Hematopoietic multipotent progenitor cell treated with erythropoietin and hydrocortisone succinate and interleukin-3 and kit ligand, for 4 days (in vitro differentiated cells): ENCODE data around the gene KIF15.
"Not testable (repeated sequence)": the region's sequence is repeated elsewhere in the genome, so short reads cannot be mapped to it uniquely, and the experiment has no call there.

Experiments used
- DNase-seq: peaks from one replicate; pipeline ENCODE4 v3.0.0-alpha.2; 2015

The KIF15 gene

DNA sequence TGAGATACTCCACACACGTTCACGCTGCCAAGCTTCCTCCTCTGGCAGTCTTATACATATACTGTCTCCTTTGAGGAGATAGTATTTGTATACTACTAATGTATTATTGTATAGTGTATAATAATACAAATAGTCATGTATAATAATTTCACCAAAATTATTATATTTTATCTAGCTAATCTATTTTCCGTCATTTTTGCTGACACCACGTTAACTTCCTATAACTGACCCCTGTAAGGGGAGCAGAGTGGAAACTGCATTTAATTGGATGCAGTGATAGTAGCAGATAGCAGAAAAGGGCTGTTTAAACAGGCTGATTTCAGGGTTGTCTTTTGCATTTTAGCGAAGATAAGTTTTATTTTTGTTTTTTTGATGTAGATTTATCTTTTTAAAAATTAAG lies 69.6 kb downstream of the KIF15 start:
- DNase-seq, result no peak

DNA sequence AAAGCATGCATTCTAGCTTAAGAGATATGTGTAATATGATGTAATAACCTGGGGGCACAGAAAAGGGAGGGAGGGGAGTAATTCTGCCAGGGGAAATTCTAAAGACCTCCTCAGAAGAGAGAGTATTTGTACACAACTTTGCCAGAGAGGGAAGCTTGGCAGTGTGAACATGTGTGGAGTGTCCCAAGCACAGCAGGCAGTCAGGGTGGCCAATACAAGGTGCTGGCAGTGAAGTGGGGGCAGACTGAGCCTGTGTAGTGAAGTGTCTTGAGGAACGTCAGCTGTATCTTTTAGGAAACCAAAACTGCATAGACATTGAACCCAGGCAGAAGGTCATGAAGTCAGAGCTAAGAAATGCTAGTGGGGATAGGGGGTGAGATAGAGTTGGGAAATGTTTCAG lies 70.4 kb downstream of the KIF15 start:
- no peak for DNase-seq

DNA sequence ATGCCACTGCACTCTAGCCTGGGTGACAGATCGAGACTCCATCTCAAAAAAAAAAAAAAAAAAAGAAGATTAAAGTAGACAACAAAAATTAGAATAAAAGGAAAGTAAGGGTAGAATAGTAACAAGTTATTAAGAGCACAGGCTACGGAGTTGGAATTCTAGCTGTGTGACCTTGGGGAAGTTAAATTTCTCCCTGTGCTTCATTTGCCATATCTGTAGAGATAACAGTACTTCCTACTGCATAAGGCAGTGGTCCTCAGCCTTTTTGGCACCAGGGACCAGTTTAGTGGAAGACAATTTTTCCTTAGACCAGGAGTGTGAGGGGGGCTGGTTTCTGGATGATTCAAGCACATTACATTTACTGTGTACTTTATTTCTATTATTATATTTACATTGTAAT lies 71.4 kb downstream of the KIF15 start:
- DNase-seq, result no peak

DNA sequence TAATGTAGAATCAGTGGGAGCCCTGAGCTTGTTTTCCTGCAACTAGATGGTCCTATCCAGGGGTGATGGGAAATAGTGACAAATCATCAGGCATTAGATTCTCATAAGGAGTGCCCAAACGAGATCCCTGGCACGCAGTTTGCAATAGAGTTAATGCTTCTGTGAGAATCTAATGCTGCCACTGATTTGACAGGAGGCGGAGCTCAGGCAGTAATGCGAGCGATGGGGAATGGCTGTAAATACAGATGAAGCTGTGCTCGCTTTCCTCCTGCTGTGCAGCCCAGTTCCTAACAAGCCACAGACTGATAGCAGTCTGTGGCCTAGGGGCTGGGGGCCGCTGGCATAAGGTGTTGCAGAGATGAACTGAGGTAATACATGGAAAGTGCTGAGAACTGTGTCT lies 71.8 kb downstream of the KIF15 start:
- no peak for DNase-seq

DNA sequence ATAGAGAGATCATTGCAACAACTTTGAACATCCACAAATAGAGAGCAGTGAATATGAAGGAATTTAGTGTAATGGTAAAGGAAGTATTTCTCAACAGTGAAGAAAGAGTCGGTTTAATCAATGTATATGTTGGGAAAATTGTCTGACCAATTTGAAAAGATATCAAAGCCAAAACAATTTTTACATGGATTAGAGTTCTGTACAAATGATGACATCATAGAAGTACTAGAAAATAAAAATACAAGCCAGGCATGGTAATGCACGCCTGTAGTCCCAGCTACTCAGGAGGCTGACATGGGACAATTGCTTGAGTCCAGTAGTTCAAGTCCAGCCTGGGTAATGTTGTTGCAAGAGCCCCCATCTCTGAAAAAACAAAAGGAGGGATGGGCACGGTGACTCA lies 74.1 kb downstream of the KIF15 start:
- no peak for DNase-seq

DNA sequence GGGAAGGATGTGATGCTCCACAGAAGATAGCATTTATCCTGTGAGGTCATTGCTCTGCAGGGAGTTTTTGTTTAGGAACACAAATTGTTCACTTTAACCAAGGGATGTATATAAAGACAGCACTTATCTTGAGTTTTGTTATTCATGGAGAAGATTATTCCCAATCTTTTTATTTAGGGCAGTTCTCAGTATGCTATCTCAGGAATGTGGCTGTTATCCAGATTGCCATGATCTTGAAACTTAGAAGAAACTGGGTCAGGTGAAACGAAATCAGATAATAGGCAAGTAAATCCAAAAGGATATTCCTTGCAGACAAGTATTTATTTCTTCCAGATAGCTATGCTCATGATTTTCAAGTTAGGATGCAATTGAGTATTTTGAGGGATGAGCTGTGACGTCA lies 80.8 kb downstream of the KIF15 start:
- DNase-seq, result no peak

DNA sequence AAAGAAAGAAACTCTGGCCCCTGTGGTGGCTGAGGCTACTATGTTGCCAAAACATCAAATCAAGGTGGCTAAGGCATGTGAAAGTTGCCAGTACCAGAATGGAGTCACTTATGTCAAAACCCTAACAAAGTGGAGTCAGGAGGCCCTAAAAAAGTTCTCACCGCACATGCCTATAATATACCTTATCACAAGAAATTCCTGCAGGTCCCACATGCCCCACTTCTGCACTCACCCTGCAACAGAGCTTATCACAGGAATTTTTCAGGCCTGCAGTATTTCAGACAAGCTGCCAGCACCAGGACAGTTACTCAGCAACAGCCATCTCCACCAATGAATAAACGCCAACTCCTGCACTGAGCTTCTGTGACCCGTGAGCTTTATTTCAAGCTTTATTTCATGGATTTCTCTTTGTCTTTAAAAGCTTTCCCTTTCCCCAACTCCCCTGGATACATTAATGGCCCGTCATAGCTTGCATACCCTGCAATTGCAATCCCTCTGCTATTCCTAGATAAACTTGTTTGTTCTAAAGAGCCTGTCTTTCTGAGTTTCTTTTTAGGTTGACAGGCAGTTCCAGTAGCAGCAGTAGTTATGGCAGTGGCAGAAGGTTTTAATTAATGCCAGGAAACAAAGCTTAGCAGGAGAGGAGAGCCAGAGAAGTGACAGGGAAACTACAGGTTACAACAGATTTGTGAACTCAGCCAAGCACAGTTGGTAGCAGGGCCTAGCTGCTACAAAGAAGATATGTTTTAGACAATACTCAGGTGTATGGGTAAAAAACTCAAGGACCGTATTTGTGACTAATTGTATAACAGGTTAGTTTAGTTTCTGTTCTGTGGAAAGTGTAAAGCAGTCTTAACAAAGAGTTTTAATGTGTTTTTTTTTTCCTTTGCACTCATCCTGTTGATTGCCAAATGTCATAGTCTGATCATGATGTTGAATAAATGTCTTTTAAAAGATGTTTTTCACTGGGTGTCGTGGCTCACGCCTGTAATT lies 84.2 kb downstream of the KIF15 start:
- DNase-seq, result no peak

DNA sequence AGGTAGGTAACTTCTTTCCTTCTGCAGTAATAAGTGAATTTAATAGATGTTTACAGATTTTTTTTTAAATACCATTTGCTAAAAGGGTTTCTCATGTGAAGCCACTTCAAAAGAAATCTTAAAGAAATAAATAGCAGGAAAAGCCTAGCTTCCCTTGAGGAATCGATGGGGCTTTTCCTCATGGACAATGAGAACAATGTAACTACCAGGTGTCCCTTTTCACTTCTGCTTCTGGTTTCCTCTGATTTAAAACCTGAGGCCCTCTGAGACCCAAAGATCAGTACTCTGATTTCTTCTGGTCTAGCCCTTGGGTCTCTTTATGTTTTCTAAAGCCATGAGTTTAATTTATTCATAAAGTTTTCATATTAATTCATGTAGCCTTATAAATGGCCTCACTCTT lies 87.0 kb downstream of the KIF15 start:
- DNase-seq, result no peak

DNA sequence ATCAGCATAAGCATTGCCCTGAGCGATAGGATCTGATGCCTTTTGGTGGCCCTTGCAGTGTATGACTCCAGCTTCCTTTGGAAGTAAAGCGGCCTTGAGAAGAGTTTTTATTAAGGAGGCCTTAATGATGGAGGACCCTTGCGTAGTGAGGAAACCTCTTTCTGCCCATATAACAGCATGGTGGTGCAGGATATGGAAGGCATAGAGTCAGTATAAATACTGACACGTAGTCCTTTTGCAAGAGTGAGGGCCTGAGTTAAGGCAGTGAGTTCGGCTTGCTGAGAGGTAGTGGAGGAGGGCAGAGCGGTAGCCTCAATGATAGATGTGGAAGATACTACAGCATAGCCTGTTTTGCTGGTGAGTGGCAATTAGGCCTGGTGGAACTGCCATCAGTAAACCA lies 95.1 kb downstream of the KIF15 start:
- not testable (repeated sequence) for DNase-seq

DNA sequence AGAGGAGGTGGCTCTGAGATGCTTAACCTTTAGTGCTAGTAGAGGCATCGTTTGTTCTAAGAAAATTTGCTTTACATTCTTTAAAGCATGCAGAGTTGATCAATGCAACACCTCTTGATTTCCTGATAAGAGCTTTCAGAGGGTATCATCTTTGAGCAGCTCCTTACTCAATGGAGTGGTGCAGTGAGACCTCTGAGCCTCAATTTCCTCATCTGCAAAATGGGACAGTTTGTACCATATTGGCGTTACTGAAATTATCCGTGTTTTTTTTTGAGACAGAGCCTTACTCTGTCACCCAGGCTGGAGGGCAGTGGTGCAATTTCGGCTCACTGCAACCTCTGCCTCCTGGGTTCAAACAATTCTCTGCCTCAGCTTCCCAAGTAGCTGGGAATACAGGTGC lies 98.5 kb downstream of the KIF15 start:
- no peak for DNase-seq

DNA sequence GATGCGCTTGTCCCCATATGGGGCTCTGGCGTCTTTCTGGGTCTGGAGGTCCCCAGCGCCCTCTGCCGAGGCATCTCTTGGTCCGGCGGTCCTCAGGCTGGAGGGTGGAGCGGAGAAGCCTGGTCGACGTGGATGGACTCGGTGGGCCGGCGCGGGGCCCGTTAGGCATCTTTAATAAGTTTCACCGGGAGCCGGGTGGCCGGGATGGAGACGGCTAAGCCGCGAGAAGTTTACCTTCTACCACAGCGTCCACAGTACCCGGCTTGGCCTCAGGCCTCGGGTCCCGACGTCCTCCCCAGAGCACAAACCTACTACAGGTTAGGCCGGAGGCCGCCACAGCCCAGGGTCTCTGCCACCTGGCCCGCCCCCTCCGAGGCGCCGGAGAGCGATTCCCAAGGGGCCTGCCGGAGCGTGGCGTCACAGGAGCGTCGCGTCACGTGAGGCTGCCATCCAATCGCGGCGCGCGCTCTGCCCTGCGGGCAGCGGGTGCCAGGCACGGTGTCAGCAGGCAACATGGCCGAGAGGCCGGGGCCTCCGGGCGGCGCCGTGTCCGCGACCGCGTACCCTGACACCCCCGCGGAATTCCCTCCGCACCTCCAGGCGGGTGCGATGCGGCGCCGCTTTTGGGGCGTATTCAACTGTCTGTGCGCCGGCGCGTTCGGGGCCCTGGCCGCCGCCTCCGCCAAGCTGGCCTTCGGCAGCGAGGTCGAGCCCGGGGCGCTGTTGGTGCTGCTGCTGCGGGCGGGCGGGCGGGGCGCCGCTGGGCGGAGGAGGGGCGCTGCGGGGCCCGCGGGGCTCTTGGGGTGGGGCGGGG lies 100.0 kb downstream of the KIF15 start, which contains the start of gene TMEM42:
Gene TMEM42 (plus strand): TSS at position 501 of the 814 bp plus-strand sequence. CDS start 13 bp downstream, at position 514.
- DNase-seq, result peak; percentile 93

DNA sequence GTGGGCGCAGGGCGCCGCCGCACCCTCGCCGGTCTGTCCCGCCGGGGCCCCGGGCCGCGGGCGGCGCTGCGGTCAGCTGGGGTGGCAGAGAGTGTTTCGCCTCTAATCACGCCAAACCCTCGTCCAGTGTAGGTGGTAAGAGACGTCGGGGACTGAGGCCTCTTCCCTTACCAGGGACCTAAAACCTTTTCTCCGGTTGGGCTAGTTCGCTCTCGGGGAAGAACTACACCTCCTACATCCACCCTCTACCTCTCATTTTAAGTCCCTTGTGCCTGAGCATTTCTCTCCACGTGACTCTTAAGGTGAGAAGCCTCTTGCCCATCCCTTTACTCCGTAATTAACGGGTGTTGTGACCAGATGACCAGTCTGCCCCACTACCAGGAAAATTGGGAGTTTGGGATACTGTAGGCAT lies 100.6 kb downstream of the KIF15 start:
- DNase-seq, result peak; percentile 61

DNA sequence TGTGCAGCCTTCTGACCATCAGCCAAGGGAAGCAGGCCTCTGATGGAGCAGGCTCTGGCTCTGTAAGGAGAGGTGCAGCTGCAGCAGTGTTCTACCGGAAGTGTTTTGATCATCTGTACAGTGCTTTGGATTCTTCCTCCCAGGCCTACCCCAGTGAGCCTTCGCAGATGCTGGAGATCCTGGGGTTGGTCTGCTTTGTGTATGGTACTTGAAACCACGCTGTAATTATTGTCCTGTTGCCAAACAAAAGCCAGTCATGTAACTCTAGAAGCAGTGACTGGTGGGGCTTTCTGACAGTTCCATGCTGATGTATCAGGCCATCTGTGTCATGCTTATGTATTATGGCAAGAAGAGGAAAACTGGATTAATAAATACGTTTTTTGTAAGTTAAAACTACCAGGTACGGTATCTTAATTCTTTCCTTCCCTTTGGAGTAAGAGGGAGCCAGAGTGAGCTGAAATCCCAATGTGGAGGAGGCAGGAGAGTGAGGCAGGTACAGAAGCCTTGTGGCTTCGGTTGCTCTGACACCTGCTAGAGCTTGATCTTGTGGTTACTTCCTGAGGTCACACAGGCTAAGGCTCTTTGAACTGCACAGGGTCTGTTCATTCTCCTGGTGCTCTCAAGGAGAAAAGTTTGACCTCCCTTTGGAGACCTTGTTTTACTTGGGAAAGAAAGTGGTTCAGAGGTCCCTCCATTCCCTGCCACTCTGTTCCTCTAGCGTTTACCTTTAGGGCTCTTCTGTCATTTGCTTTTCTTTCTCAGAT lies 103.9 kb downstream of the KIF15 start:
- DNase-seq, result no peak

DNA sequence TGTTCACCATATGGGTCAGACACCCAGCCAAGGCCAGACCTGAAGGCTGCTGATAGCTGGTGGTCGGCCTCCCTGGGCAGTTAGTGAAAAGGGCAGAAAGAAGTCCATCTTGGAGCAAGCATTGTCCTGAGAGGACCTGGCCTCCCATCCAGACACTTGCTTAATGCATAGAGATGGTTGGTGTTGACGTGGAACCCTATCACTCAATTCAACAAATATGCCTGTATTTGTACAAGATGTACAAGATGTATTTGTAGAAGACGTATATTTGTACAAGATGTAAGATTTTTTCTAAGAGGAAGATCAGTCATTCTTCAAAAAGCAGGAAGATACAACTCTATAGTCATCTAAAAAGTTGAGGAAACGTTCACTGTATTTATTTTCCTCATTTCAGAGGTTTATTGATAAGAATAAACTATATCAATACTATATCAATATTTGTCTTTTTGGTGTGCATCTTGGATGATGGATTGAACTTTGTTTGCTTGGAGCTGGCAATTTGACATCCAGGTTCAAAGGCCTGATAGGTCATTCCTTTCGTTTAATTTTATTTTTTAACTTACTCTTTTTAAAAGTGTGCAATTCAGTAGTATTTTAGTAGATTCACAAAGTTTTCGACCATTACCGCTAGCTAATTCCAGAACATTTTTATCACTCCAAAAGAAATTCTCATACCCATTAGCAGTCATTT lies 106.0 kb downstream of the KIF15 start:
- no peak for DNase-seq

DNA sequence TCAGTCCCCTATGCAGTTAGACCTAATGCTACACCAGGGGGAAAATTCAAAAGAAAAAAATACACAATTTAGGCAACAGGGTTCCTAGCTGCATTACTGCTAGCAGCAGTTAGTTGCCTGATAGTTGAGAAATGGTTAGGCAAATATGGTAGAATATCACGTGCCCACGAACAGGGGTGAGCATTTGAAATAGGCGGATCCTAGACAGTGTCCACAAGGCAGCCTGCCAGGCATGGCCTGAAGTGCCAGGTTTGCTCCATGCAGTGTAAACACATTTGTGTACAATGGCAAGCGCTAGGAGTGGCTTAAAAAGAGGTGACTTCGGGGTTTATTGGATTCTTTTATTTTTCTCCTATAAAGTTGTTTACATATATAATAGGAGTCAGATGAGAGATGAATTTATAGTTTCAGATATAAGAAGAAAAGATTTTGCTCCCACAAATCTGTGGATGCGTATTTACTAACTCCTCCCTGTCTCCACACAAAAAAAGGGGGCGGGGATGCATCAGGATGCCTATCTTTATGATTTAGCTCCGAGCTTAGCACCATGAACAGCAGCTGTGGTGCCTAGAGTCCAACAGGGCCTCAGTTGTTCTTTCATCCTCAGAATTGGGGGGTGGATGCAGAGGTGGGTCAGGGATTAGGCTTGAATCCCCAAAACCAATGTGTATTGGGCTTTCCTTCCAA lies 108.9 kb downstream of the KIF15 start:
- DNase-seq, result no peak

DNA sequence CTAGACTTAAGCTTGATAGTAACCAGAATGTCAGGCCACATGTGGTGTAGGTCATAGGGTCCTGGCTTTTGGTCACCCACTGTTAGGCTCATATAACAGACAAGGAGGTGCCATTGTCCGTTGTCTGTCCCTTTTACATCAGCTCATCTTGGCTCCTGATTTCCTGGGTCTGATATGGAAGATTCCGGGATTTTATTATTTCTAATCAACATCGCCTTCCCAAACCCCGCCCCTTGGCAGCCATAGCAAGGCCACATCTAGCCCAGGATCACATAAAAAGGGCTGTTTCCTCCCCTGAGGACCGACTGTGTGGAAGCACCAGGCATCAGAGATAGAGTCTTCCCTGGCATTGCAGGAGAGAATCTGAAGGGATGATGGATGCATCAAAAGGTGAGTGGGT lies 112.7 kb downstream of the KIF15 start, which contains the start of gene TGM4:
Gene TGM4 (plus strand): TSS at position 301 of the 400 bp plus-strand sequence. CDS start 71 bp downstream, at position 372.
- DNase-seq, result no peak

DNA sequence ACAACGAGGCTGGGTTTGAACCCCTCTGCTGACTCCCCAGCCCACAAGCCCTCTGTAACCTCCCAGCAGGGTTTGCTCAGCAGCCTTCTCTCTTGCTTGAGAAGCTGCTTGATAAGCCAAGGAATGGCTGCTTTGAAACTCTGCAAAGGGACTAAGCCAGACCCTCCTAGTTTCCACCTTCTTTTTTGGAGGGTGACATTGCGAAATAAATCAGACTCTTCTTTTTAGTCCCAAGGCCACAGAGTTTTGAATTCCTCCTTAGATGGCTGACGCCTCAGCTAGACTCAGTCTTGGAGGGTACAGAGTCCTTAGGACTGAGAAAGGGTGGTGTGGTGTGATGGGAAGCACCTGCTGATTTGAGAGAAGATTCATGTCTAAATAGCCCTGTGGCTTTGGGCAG lies 114.0 kb downstream of the KIF15 start:
- no peak for DNase-seq

DNA sequence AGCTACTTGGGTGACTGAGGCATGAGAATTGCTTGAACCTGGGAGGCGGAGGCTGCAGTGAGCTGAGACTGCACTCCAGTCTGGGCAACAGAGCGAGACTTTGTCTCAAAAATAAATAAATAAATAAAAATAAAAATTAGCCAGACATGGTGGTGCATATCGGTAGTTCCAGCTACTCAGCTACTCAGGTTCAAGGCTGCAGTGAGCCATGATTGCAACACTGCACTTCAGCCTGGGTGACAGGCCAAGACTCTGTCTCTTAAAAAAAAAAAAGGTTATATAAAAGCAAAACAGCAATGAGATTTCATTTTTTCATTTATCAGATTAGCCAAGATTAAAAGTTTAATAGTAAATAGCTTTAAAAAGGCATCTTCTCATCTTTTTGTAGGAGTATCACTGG lies 115.7 kb downstream of the KIF15 start:
- DNase-seq, result no peak

DNA sequence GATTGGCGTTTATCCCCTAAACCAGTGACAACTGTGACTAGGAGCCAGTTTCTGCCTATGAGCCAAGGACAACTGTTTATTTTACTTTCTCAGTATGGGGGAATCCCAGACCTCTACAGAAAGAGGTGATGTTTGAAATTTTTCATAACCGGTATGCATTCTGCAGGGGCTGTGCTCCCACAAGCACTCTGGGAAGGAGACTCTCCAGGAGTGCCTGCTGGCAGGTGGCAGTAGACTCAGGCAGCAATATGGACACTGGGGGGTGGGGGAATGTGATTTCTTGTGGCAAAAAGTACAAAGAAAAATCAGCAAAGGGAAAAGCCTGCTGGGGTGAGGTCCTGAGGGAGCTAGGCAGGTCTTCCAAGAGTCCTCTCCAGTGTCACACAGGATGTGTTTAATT lies 118.7 kb downstream of the KIF15 start:
- no peak for DNase-seq

DNA sequence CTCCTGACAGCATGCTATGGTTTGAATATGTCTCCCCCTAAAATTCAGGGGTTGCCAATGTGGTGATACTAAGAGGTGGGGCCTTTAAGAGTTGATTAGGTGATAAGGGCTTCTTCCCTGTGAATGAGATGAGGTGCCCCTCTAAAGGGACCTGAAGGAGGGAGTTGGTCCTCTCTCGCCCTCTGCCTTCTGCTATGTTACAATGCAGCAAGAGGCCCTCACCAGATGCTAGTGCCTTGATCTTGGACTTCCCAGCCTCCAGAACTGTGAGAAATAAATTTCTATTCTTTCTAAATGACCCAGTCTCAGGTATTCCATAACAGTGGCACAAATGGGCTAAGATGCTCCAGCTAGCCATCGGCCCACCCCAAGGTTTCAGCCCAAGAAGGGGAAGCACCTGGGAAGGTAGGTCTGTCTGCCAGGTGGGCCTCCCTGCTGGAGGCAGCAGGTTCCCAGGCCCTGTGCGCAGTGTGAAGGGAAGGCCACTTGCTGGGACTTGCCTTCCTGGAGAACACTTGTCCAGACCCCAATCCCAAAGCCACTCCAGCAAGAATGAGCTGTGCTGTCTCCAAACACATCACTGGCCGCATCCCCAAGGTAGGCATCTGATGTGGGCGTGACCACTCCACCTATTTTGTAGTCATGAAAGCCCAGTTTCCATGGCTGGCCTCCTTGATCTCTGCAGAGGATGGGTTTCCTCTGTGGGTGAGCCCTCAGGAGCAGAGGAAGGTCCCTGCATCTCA lies 121.8 kb downstream of the KIF15 start:
- peak; percentile 19 for DNase-seq

DNA sequence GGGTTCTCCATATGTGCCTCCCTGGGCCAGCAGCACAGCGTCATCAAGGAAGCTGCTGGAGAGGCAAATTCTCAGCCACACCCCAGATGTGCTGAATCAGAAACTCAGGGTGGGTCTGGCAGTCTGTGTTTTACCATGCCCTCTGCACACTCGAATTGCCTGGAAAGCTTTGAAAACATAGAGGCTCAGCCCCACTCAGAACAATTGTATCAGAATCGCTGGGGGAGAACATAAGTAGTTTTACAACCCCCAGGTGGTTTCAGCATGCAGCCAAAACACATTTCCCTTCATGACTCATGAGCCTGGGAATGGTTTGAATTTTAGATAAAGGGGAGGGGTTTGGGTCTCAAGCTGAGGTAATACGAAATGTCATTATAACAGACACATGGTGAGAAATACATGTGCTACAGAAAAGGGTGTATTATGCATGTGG lies 122.4 kb downstream of the KIF15 start:
- DNase-seq, result no peak
